Fibroblast of skin of left biceps (primary cell): ENCODE results near the gene FSD2.
"Not testable (repeated sequence)": the region's sequence is repeated elsewhere in the genome, so short reads cannot be mapped to it uniquely, and the experiment has no call there.

Source experiments
- DNase-seq, 2 experiments: peaks; one replicate each; pipeline ENCODE4 v3.0.0-alpha.2; 2013; ENCODE audit warnings: low read depth in 2 of 2

FSD2 gene

GRCh38 chr15:82830427-82831173 lies 24.7 kb upstream of the FSD2 start:
- DNase-seq = no peak

- DNase-seq = no peak
Observed at GRCh38 chr15:82829234-82829633, 23.4 kb upstream of the FSD2 start.

DNA sequence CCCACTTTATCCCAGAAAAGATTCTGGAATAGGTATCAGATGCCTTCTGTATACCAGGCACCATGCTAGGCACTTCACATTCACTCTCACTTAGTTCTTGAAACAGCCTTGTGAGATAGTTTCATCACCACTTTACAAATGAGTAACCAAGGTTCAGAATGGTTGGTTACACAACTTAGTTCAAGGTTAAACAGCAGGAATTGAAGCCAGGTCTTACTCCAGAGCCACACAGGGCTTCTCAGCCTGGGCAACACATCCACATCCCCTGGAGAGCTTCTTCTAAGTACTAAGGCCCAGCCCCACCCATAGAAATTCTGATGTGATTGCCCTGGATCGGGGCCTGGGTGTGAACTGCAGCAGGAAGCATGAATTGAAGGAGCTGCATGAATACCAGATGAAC lies 22.2 kb upstream of the FSD2 start:
- DNase-seq = no peak

- no peak for DNase-seq
Observed at GRCh38 chr15:82823049-82823448, 17.2 kb upstream of the FSD2 start.

DNA sequence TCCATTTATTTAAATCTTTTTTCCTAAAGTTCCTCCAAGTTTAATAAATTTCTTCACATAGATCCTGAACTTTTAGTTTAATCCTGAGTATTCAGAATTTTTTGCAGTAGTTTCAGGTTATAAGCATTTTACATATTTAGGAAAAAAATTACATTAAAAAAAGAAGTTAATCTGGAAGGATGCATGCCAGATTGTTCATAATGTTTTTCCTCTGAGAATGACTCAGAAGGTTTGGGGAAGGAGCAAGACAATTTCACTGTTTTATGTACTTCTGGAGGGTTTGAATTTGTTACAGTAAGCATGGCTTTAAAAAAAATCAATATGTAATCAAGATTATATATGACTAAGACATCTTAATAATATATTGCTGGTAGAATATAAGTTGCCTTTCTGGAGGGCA lies 16.0 kb upstream of the FSD2 start:
- not testable (repeated sequence) for DNase-seq

GRCh38 chr15:82821396-82821795 lies 15.5 kb upstream of the FSD2 start:
- not testable (repeated sequence) for DNase-seq

DNA sequence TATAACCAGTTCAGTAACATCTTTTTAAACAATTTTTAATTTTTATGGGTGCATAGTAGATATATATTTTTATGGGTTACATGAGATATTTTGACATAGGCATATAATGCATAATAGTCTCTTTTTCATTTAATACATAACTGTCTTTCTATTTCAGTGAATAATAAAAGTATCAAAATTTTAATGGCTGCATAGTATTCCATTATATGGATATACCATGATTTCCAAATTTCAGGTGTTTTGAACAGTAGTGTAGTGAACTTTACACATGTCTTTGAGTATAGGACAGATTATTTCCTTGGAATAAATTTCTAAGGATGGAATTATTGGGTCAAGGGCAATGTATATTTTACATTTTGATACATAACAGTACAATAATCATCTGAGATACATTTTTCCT lies 14.3 kb upstream of the FSD2 start:
- DNase-seq = no peak

GRCh38 chr15:82812994-82813393 lies 7.1 kb upstream of the FSD2 start:
- DNase-seq = no peak

DNA sequence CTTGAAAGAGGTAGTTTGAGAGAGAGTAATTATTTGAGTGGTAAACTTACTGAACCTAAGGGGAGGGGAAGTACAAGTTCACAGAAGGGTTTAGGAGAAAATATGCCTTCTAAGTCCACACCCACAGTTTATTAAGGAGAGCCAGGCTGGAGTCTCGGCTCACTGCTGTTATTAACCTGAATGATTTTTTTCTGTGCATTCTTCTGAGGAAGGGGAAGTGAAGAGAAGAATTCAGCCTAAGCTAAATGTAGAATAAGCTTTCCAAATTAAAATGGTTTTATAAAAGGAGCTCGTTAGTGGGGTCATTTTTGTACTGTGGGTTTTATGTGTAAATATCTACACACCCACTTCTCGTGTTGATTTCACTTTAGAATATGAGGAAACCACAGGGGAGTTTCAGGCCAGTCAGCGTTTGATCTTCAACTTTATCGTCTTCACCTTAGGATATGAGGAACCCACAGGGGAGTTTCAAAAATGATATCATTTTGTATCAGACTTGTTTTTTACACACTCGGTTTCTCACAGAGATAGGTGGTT lies 5.1 kb upstream of the FSD2 start:
- no peak for DNase-seq

DNA sequence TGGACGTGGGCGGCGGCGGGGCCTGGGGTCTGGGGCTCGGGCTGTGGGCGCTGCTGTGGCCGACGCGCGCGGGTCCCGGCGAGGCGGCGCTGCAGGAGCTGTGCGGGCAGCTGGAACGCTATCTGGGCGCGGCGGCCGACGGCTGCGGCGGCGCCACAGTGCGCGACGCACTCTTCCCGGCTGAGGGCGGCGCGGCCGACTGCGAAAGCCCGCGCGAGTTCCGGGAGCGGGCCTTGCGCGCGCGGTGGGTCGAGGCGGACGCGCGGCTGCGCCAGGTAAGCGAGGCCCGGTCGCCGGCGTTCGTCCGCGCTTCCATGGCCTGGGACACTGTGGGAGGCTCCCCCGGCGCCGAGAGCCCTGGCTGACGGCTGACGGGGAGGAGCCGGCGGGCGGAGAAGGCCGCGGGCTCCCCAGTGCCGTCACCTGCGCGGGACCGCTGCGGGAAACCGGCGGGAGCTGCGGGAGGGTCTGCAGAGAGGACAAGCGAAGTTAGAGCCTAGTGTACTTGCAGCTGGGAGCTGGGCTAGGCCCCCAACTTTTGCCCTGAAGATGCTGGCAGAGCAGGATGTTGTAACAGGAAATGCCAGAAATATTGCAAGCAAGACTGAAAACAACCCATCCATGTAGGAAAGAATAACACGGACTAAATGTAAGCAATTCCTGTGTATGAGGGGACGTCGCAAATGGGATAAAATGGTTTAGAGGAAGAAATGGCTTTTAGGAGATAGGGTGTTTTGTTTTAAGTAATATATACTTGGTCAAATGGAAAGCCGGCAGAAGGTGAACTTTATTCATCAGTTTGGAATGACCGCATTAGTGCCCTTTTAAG lies 4.4 kb upstream of the FSD2 start:
- peak in 1 of 2 experiments; percentile 25 for DNase-seq

GRCh38 chr15:82809308-82810060 lies 3.6 kb upstream of the FSD2 start, which contains the start of gene WHAMM:
TSS of gene WHAMM (plus strand) at chr15:82809628. CDS start at chr15:82809727, 99 bp downstream.
- DNase-seq = peak; percentile 94 to 95

DNA sequence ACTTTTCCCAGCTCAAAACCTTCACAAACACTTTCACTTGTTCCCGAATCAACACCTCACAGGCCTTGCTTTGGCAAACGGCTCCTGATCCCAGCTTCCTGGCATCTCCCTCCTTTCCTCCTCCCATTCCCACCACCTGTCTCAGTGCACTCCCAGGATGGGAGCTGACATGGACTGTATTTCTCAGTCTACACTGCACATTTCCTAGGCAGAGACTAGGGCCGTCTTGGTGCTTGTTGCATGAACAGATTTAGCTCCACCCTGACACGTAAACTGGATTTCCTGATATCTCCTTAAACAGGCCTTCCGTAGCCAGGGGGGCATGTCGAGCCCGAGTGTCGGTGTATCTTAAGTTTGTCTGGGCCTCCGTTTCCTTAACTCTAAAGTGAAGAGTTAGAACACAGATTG lies 2.8 kb upstream of the FSD2 start:
- DNase-seq = no peak

DNA sequence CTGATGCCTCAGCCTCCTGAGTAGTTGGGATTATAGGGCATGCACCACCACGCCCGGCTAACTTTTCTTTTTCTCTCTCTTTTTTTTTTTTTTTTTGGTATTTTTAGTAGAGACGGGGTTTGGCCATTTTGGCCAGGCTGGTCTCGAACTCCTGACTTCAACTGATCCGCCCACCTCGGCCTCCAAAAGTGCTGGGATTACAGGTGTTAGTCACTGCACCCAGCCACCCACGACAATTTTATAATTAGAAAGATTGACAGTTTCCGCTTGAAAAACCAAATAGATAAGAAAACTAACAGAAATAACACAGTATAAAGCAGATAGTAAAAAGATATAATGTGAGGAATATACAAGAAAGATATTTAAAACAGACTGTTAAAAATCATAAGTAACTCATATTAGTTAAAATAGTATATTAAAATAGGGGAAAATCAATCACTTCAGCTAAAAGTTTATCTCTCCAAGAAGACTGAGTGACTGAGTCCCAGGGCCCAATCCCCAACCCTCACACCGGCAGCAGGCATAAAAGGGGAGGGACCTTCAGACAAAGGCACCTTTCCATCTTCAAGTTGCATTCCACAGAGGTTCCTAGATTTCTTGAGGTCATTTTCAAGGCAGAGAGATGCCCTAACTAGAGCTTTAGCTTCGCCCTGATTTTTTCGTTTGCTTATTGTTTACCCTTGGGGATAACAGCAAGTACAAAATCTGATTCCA lies 2.2 kb upstream of the FSD2 start:
- DNase-seq = no peak

- no peak for DNase-seq
Observed at GRCh38 chr15:82804575-82804949, 1.3 kb downstream of the FSD2 start.

GRCh38 chr15:82803793-82804574 lies 1.9 kb downstream of the FSD2 start:
- DNase-seq = no peak

DNA sequence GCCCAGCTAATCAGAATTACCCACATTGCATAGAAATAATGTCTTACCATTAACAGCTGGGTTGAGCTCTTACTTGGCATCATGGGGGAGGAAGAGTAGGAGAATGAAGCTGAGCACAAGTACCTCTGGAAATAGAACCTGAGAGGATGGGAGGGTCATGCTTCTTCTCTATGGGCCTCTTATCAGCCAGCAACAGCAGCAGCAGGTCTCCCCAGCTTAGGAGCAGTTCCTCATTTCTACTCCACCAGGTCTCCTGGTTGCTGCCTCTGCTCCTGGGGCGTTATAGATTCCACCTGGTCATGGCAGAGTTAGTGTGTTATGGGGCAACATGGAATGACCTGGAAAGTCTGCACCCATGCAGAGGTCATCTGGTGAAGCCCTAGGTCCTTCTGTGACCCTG lies 3.4 kb downstream of the FSD2 start:
- DNase-seq = no peak

DNA sequence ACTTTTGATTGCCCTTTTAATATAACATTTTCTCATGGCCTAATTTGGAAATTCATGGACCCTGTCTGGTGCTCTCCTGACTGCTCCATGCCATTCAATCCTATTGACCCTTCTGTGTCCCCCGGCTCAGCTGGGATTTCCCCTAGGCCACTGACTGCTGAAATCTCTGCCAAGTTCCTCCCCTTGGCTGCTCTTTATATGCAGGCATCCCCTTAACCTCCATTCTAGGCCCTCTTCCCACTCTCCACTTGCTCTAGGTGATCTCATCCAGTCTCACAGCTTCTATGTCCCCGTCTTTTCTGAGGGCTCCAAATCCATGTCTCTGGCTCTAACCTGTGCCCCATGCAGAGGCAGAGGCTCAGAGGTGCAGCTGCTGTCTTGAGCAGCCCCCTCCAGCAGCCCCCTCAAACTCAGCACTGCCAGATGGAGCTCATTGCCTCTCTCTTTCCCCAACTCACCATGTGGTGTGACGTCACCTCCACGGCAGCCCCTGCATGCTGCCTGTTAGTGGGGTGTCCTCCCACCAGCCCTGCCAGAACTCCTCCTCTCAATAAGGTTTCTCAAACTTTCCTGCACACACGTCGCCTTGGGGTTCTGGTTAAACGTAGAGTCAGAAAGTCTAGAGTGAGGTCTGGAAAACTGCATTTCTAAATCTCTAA lies 6.6 kb downstream of the FSD2 start:
- DNase-seq = no peak

GRCh38 chr15:82798531-82799166 lies 7.2 kb downstream of the FSD2 start:
- DNase-seq = no peak

- DNase-seq = no peak
Observed at GRCh38 chr15:82798104-82798503, 7.8 kb downstream of the FSD2 start.

GRCh38 chr15:82793737-82794136 lies 12.1 kb downstream of the FSD2 start:
- no peak for DNase-seq
